ENCODE results near the gene ZNF432.
"Not testable (repeated sequence)": the region's sequence is repeated elsewhere in the genome, so short reads cannot be mapped to it uniquely, and the experiment has no call there.

GRCh38 chr19:52056480-52056879, 7.8 kb upstream of the ZNF432 start:
- TF ChIP-seq, protein P1, sequence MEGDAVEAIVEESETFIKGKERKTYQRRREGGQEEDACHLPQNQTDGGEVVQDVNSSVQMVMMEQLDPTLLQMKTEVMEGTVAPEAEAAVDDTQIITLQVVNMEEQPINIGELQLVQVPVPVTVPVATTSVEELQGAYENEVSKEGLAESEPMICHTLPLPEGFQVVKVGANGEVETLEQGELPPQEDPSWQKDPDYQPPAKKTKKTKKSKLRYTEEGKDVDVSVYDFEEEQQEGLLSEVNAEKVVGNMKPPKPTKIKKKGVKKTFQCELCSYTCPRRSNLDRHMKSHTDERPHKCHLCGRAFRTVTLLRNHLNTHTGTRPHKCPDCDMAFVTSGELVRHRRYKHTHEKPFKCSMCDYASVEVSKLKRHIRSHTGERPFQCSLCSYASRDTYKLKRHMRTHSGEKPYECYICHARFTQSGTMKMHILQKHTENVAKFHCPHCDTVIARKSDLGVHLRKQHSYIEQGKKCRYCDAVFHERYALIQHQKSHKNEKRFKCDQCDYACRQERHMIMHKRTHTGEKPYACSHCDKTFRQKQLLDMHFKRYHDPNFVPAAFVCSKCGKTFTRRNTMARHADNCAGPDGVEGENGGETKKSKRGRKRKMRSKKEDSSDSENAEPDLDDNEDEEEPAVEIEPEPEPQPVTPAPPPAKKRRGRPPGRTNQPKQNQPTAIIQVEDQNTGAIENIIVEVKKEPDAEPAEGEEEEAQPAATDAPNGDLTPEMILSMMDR (IDR thresholded peaks at IDR 0.05), result not testable (repeated sequence)
- not testable (repeated sequence) for TF ChIP-seq POLR2A, EP300 (IDR thresholded peaks at IDR 0.05)
